Ishikawa (cell line): Measurements from ENCODE around the gene SLC5A2.

Experiments used
- CEBPB ChIP-seq: IDR thresholded peaks from 2 replicates; pipeline ENCODE4 v1.6.1; 2012
- CREB1 ChIP-seq: IDR thresholded peaks from 2 replicates; pipeline ENCODE4 v1.6.1; 2012; ENCODE audit warnings: low read depth
- EGR1 ChIP-seq: IDR thresholded peaks from 2 replicates; pipeline ENCODE4 v1.6.1; 2012
- EP300 ChIP-seq: IDR thresholded peaks from 2 replicates; pipeline ENCODE4 v1.6.1; 2012; ENCODE audit warnings: borderline replicate concordance
- FOXM1 ChIP-seq: IDR thresholded peaks from 2 replicates; pipeline ENCODE4 v1.6.1; 2012; ENCODE audit warnings: low read depth, borderline replicate concordance
- NFIC ChIP-seq: IDR thresholded peaks from 2 replicates; pipeline ENCODE4 v1.6.1; 2012
- RAD21 ChIP-seq: IDR thresholded peaks from 2 replicates; pipeline ENCODE4 v1.6.1; 2012; ENCODE audit warnings: low read depth
- TAF1 ChIP-seq: IDR thresholded peaks from 2 replicates; pipeline ENCODE4 v1.6.1; 2012; ENCODE audit warnings: low read depth, mild to moderate bottlenecking
- TCF12 ChIP-seq: IDR thresholded peaks from 2 replicates; pipeline ENCODE4 v1.6.1; 2012; ENCODE audit warnings: low read depth
- TF ChIP-seq, protein P1 (sequence below): IDR thresholded peaks from 2 replicates; pipeline ENCODE4 v1.6.1; 2012
- TF ChIP-seq, protein P2 (sequence below): IDR thresholded peaks from 2 replicates; pipeline ENCODE4 v1.6.1; 2012; ENCODE audit warnings: low read depth, mild to moderate bottlenecking

- TF ChIP-seq RAD21 (no peak), EP300 (no peak), CEBPB (no peak), CREB1 (no peak), TAF1 (no peak), EGR1 (no peak), TCF12 (no peak), FOXM1 (no peak), NFIC (no peak)
- TF ChIP-seq, protein P1, sequence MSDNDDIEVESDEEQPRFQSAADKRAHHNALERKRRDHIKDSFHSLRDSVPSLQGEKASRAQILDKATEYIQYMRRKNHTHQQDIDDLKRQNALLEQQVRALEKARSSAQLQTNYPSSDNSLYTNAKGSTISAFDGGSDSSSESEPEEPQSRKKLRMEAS = no peak
- TF ChIP-seq, protein P2, sequence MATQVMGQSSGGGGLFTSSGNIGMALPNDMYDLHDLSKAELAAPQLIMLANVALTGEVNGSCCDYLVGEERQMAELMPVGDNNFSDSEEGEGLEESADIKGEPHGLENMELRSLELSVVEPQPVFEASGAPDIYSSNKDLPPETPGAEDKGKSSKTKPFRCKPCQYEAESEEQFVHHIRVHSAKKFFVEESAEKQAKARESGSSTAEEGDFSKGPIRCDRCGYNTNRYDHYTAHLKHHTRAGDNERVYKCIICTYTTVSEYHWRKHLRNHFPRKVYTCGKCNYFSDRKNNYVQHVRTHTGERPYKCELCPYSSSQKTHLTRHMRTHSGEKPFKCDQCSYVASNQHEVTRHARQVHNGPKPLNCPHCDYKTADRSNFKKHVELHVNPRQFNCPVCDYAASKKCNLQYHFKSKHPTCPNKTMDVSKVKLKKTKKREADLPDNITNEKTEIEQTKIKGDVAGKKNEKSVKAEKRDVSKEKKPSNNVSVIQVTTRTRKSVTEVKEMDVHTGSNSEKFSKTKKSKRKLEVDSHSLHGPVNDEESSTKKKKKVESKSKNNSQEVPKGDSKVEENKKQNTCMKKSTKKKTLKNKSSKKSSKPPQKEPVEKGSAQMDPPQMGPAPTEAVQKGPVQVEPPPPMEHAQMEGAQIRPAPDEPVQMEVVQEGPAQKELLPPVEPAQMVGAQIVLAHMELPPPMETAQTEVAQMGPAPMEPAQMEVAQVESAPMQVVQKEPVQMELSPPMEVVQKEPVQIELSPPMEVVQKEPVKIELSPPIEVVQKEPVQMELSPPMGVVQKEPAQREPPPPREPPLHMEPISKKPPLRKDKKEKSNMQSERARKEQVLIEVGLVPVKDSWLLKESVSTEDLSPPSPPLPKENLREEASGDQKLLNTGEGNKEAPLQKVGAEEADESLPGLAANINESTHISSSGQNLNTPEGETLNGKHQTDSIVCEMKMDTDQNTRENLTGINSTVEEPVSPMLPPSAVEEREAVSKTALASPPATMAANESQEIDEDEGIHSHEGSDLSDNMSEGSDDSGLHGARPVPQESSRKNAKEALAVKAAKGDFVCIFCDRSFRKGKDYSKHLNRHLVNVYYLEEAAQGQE = no peak
Measured at GRCh38 chr16:31486045-31486444, 3.1 kb downstream of the SLC5A2 start.
